Measurements from ENCODE around the gene CSTA.

Gene CSTA

DNA sequence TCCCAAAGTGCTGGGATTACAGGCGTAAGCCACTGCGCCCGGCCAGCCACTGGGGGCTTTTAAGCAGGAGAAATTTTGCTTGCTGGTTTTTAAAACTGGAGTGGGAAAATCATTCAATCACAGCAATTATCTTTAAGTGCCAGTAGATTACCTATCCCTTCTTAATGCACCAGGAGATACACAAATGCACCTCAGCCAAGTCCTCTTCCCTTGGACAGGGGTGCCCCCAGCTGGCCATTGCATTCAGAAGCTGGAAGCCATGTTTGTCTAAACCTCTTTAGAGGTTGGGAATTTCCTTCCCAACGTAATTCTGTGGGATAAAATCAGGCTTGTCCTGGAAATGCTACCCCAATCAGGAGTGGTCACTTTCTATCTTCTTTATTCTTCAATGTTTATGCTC lies 31.4 kb downstream of the CSTA start:
- TF ChIP-seq YY1 (IDR thresholded peaks at IDR 0.05; ENCODE audit: low read depth) (peak; percentile 74), CREB1 (IDR thresholded peaks at IDR 0.05; ENCODE audit: low read depth) (no peak), ZBTB7A (IDR thresholded peaks at IDR 0.05; ENCODE audit: low read depth) (no peak), RAD21 (IDR thresholded peaks at IDR 0.05; ENCODE audit: low read depth) (peak; percentile 65), EP300 (IDR thresholded peaks at IDR 0.05; ENCODE audit: borderline replicate concordance) (no peak), TAF1 (IDR thresholded peaks at IDR 0.05; ENCODE audit: low read depth) (no peak)

DNA sequence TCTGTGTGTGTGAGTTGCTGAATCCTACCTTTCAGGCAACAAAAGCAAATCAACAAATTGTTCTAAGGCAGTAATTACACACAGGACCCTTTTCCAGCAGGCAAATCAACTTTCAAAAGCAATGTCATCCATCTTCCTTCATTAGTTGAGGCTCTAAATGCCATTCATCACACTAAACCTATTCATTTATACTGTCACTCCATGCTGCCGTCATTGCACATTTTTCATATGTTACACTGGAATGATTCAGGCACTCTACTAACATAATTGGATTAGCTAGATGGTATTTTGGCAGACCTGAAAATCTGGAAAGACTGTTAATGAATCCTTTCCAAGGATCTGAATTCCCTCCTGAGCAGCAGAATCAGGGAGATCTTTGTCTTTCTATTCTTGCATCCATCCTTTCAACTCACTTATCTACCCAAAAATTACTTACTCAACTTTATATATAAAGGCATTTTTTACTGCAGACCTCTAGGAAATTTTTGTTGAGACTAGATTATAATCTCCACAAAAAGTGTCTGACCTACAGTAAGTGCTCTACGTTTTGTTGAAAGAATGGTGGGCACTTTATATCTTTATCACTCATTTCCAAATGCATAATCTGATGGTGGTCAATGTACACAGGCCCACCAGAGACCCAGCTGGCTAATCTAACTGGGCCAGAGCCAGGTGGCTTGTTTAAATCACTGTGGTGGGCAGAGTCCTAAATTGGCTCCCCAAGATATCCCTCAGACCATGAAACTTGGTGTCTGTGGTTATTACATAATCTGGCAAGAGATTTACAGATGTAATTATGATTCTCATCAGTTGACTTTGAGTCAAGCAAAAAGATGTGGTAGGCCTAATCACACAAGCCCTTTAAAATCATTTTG lies 33.0 kb downstream of the CSTA start:
- TF ChIP-seq EGR1 (IDR thresholded peaks at IDR 0.05) = no peak
- TF ChIP-seq, protein P1, sequence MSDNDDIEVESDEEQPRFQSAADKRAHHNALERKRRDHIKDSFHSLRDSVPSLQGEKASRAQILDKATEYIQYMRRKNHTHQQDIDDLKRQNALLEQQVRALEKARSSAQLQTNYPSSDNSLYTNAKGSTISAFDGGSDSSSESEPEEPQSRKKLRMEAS (IDR thresholded peaks at IDR 0.05) = no peak
- TF ChIP-seq NFIC (IDR thresholded peaks at IDR 0.05) = no peak
- no peak for TF ChIP-seq TCF12 (IDR thresholded peaks at IDR 0.05; ENCODE audit: low read depth)
- TF ChIP-seq, protein P2, sequence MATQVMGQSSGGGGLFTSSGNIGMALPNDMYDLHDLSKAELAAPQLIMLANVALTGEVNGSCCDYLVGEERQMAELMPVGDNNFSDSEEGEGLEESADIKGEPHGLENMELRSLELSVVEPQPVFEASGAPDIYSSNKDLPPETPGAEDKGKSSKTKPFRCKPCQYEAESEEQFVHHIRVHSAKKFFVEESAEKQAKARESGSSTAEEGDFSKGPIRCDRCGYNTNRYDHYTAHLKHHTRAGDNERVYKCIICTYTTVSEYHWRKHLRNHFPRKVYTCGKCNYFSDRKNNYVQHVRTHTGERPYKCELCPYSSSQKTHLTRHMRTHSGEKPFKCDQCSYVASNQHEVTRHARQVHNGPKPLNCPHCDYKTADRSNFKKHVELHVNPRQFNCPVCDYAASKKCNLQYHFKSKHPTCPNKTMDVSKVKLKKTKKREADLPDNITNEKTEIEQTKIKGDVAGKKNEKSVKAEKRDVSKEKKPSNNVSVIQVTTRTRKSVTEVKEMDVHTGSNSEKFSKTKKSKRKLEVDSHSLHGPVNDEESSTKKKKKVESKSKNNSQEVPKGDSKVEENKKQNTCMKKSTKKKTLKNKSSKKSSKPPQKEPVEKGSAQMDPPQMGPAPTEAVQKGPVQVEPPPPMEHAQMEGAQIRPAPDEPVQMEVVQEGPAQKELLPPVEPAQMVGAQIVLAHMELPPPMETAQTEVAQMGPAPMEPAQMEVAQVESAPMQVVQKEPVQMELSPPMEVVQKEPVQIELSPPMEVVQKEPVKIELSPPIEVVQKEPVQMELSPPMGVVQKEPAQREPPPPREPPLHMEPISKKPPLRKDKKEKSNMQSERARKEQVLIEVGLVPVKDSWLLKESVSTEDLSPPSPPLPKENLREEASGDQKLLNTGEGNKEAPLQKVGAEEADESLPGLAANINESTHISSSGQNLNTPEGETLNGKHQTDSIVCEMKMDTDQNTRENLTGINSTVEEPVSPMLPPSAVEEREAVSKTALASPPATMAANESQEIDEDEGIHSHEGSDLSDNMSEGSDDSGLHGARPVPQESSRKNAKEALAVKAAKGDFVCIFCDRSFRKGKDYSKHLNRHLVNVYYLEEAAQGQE (IDR thresholded peaks at IDR 0.05; ENCODE audit: low read depth) = no peak
- no peak for TF ChIP-seq RAD21 (IDR thresholded peaks at IDR 0.05; ENCODE audit: low read depth)
- no peak for TF ChIP-seq TAF1 (IDR thresholded peaks at IDR 0.05; ENCODE audit: low read depth)
- TF ChIP-seq EP300 (IDR thresholded peaks at IDR 0.05; ENCODE audit: borderline replicate concordance) = no peak
- no peak for TF ChIP-seq TEAD4 (IDR thresholded peaks at IDR 0.05)
- TF ChIP-seq, protein P3, sequence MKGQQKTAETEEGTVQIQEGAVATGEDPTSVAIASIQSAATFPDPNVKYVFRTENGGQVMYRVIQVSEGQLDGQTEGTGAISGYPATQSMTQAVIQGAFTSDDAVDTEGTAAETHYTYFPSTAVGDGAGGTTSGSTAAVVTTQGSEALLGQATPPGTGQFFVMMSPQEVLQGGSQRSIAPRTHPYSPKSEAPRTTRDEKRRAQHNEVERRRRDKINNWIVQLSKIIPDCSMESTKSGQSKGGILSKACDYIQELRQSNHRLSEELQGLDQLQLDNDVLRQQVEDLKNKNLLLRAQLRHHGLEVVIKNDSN (IDR thresholded peaks at IDR 0.05) = no peak
- TF ChIP-seq CREB1 (IDR thresholded peaks at IDR 0.05; ENCODE audit: low read depth) = no peak
- no peak for TF ChIP-seq ZBTB7A (IDR thresholded peaks at IDR 0.05; ENCODE audit: low read depth)
- no peak for TF ChIP-seq CEBPB (IDR thresholded peaks at IDR 0.05)
- no peak for TF ChIP-seq YY1 (IDR thresholded peaks at IDR 0.05; ENCODE audit: low read depth)
- no peak for TF ChIP-seq FOXM1 (IDR thresholded peaks at IDR 0.05; ENCODE audit: borderline replicate concordance, low read depth)

DNA sequence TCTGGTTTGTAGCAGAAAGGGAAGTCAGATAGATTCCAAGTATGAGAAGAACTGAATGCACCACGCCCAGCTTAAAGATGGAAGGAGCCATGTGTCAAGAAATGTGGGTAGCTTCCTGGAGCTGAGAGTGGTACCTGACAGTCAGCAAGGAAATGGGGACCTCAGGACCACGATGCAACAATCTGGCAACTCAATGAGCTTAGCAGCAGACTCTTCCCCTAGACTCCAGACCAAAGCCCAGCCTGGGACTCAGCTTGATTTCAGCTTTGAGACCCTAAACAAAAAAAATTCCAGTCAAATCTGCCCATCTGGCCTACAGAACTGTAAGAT lies 33.6 kb downstream of the CSTA start:
- TF ChIP-seq YY1 (IDR thresholded peaks at IDR 0.05; ENCODE audit: low read depth) (no peak), ZBTB7A (IDR thresholded peaks at IDR 0.05; ENCODE audit: low read depth) (no peak), FOXM1 (IDR thresholded peaks at IDR 0.05; ENCODE audit: borderline replicate concordance, low read depth) (no peak), TAF1 (IDR thresholded peaks at IDR 0.05; ENCODE audit: low read depth) (no peak), EGR1 (IDR thresholded peaks at IDR 0.05) (no peak), CREB1 (IDR thresholded peaks at IDR 0.05; ENCODE audit: low read depth) (no peak), TEAD4 (IDR thresholded peaks at IDR 0.05) (no peak), EP300 (IDR thresholded peaks at IDR 0.05; ENCODE audit: borderline replicate concordance) (no peak), RAD21 (IDR thresholded peaks at IDR 0.05; ENCODE audit: low read depth) (no peak), CEBPB (IDR thresholded peaks at IDR 0.05) (no peak), NFIC (IDR thresholded peaks at IDR 0.05) (no peak), TCF12 (IDR thresholded peaks at IDR 0.05; ENCODE audit: low read depth) (no peak)
- TF ChIP-seq, protein P3 (IDR thresholded peaks at IDR 0.05) = no peak
- TF ChIP-seq, protein P1 (IDR thresholded peaks at IDR 0.05) = no peak
- TF ChIP-seq, protein P2 (IDR thresholded peaks at IDR 0.05; ENCODE audit: low read depth) = no peak

DNA sequence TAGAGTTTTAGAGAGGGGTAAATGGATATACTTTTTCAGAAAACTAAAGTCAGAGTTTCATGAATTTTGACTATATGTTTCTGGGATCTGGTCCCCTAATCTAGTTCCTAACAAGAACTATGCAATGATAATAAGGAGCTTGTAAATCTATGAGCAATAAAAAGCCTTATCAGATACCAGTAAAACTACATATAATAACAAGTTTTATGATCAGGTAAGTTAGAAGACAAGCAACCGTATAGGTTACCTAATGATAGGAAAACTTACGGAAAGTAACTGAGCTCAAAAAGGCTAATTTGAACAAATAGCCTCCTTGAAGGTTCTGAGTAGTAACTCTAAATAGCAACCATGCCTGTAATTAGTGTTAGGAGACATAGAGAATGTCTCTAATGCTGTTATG lies 37.0 kb downstream of the CSTA start:
- no peak for TF ChIP-seq EGR1 (IDR thresholded peaks at IDR 0.05)
- TF ChIP-seq CEBPB (IDR thresholded peaks at IDR 0.05) = no peak
- TF ChIP-seq, protein P2 (IDR thresholded peaks at IDR 0.05; ENCODE audit: low read depth) = no peak
- no peak for TF ChIP-seq TCF12 (IDR thresholded peaks at IDR 0.05; ENCODE audit: low read depth)
- no peak for TF ChIP-seq NFIC (IDR thresholded peaks at IDR 0.05)
- TF ChIP-seq TAF1 (IDR thresholded peaks at IDR 0.05; ENCODE audit: low read depth) = no peak
- no peak for TF ChIP-seq FOXM1 (IDR thresholded peaks at IDR 0.05; ENCODE audit: borderline replicate concordance, low read depth)
- TF ChIP-seq, protein P1 (IDR thresholded peaks at IDR 0.05) = no peak
- no peak for TF ChIP-seq ZBTB7A (IDR thresholded peaks at IDR 0.05; ENCODE audit: low read depth)
- no peak for TF ChIP-seq RAD21 (IDR thresholded peaks at IDR 0.05; ENCODE audit: low read depth)
- TF ChIP-seq, protein P3 (IDR thresholded peaks at IDR 0.05) = no peak
- no peak for TF ChIP-seq TEAD4 (IDR thresholded peaks at IDR 0.05)
- no peak for TF ChIP-seq CREB1 (IDR thresholded peaks at IDR 0.05; ENCODE audit: low read depth)
- TF ChIP-seq EP300 (IDR thresholded peaks at IDR 0.05; ENCODE audit: borderline replicate concordance) = no peak
- TF ChIP-seq YY1 (IDR thresholded peaks at IDR 0.05; ENCODE audit: low read depth) = no peak

All from Ishikawa (cell line).